ENCODE data around the gene AK8. TPM values are rescaled to one million over a fixed set of nuclear protein-coding genes. Genes with fewer than 3 reads are reported as not detected.

Gene AK8
- polyA plus RNA-seq, 3 donors = 0.08 TPM; not detected in 2

DNA sequence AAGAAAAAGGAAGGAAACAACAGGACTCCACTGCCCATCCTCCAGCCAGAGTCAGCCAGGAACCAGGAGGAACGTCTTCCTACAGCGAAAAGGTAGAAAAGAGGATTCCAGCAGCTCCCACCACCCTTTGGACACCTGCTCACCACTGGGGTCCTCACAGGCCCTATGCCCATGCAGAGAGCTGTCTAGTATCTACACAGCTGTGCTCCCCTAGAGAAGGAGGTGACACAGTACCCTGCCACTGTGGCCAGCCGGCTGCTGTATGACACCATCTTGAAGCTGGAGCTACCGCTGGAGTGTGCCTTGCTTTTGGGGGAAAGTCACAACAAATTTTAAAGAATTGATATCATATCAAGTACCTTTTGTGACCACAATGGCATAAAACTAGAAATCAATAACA, 115.2 kb downstream of the AK8 start:
- Histone ChIP-seq H4K20me1 (ENCODE audit: insufficient read depth, low read length) (no peaks in the 10 kb centered on the region), H3K27ac (ENCODE audit: low read depth in 1 of 2, low read length in 2 of 2) (no peak overlapping the region), H2AFZ (ENCODE audit: insufficient read depth, low read depth, low read length, poor library complexity, severe bottlenecking) (no peak overlapping the region), H3K4me2 (replicated peaks; ENCODE audit: extremely low read depth, low read length, poor library complexity, severe bottlenecking) (no peak overlapping the region), H3K4me3 (replicated peaks in 1 of 3; ENCODE audit: low read depth in 2 of 3, low read length in 3 of 3) (no peak overlapping the region), H3K27me3 (ENCODE audit: control insufficient read depth in 2 of 2, insufficient read depth in 2 of 2, low read length in 2 of 2) (no peaks in the 10 kb centered on the region), H3K4me1 (ENCODE audit: control insufficient read depth in 1 of 2, insufficient read depth in 2 of 2, low read length in 2 of 2) (no peaks in the 10 kb centered on the region), H3K36me3 (replicated peaks in 1 of 2; ENCODE audit: control insufficient read depth in 1 of 2, insufficient read depth in 2 of 2, low read length in 2 of 2) (no peaks in the 10 kb centered on the region), H3K79me2 (ENCODE audit: insufficient read depth, low read length) (no peaks in the 10 kb centered on the region), H3K9me3 (replicated peaks in 1 of 2; ENCODE audit: control insufficient read depth in 1 of 2, insufficient read depth in 1 of 2, low read length in 2 of 2) (no peaks in the 10 kb centered on the region), H3K9ac (ENCODE audit: insufficient read depth, low read length, poor library complexity, severe bottlenecking) (no peak overlapping the region)
- H3K9me3 Mint-ChIP-seq = peaks cover 0 to 3% (median 0%) of the 10 kb centered on the region in 7 donors
- peaks cover 4 to 15% (median 6%) of the 10 kb centered on the region in 3 donors for H3K27me3 Mint-ChIP-seq (ENCODE audit: low read depth in 3 of 3)
- H3K4me3 Mint-ChIP-seq = no peak overlapping the region
- 90% methylated on average over 2 of the region's 4 CpGs for WGBS (ENCODE audit: insufficient coverage)
- no peak for DNase-seq
- intact Hi-C loops (cut with micrococcal nuclease) = no loop called here
- H3K36me3 Mint-ChIP-seq = no peaks in the 10 kb centered on the region
- TF ChIP-seq, protein P1, sequence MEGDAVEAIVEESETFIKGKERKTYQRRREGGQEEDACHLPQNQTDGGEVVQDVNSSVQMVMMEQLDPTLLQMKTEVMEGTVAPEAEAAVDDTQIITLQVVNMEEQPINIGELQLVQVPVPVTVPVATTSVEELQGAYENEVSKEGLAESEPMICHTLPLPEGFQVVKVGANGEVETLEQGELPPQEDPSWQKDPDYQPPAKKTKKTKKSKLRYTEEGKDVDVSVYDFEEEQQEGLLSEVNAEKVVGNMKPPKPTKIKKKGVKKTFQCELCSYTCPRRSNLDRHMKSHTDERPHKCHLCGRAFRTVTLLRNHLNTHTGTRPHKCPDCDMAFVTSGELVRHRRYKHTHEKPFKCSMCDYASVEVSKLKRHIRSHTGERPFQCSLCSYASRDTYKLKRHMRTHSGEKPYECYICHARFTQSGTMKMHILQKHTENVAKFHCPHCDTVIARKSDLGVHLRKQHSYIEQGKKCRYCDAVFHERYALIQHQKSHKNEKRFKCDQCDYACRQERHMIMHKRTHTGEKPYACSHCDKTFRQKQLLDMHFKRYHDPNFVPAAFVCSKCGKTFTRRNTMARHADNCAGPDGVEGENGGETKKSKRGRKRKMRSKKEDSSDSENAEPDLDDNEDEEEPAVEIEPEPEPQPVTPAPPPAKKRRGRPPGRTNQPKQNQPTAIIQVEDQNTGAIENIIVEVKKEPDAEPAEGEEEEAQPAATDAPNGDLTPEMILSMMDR (IDR thresholded peaks at IDR 0.05) = no peak
- no peaks in the 10 kb centered on the region for H3K4me1 Mint-ChIP-seq
- H3K27ac Mint-ChIP-seq = no peak overlapping the region

DNA sequence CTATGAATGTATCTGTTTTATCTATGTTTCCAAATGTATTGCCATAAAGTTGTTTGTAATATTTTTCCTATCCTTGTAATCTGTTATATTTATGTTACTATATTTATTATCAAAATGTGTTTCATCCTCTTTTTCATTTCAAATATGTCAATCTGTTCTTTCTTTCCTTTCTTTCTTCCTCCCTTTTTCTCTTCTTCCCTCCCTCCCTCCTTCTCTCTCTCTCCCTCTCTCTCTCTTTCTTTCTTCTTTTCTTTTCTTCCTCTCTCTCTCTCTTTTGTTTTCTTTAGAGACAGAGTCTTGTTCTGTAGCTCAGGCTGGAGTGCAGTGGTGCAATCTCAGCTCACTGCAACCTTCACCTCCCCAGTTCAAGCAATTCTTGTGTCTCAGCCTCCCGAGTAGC, 116.5 kb downstream of the AK8 start:
- H3K27me3 Mint-ChIP-seq (ENCODE audit: low read depth in 3 of 3) = peaks cover 4 to 14% (median 6%) of the 10 kb centered on the region in 3 donors
- no peaks in the 10 kb centered on the region for H3K36me3 ChIP-seq (replicated peaks in 1 of 2; ENCODE audit: control insufficient read depth in 1 of 2, insufficient read depth in 2 of 2, low read length in 2 of 2)
- no peak for DNase-seq
- TF ChIP-seq, protein P1 (IDR thresholded peaks at IDR 0.05) = no peak
- no peaks in the 10 kb centered on the region for H3K36me3 Mint-ChIP-seq
- H2AFZ ChIP-seq (ENCODE audit: insufficient read depth, low read depth, low read length, poor library complexity, severe bottlenecking) = no peak overlapping the region
- intact Hi-C loops (cut with micrococcal nuclease) = no loop called here
- no peaks in the 10 kb centered on the region for H3K9me3 ChIP-seq (replicated peaks in 1 of 2; ENCODE audit: control insufficient read depth in 1 of 2, insufficient read depth in 1 of 2, low read length in 2 of 2)
- no peak overlapping the region for H3K4me3 ChIP-seq (replicated peaks in 1 of 3; ENCODE audit: low read depth in 2 of 3, low read length in 3 of 3)
- peak overlapping the region in 1 of 7 donors; percentile 31 for H3K27ac Mint-ChIP-seq
- H3K4me2 ChIP-seq (replicated peaks; ENCODE audit: extremely low read depth, low read length, poor library complexity, severe bottlenecking) = no peak overlapping the region
- no peak overlapping the region for H3K9ac ChIP-seq (ENCODE audit: insufficient read depth, low read length, poor library complexity, severe bottlenecking)
- no peaks in the 10 kb centered on the region for H3K27me3 ChIP-seq (ENCODE audit: control insufficient read depth in 2 of 2, insufficient read depth in 2 of 2, low read length in 2 of 2)
- H3K27ac ChIP-seq (ENCODE audit: low read depth in 1 of 2, low read length in 2 of 2) = no peak overlapping the region
- no peak overlapping the region for H3K4me3 Mint-ChIP-seq
- no peaks in the 10 kb centered on the region for H3K79me2 ChIP-seq (ENCODE audit: insufficient read depth, low read length)
- no CpG with 5 or more reads among the region's 1 CpG for WGBS (ENCODE audit: insufficient coverage)
- peaks cover 0 to 3% (median 0%) of the 10 kb centered on the region in 7 donors for H3K9me3 Mint-ChIP-seq
- H4K20me1 ChIP-seq (ENCODE audit: insufficient read depth, low read length) = no peaks in the 10 kb centered on the region
- H3K4me1 Mint-ChIP-seq = no peaks in the 10 kb centered on the region
- no peaks in the 10 kb centered on the region for H3K4me1 ChIP-seq (ENCODE audit: control insufficient read depth in 1 of 2, insufficient read depth in 2 of 2, low read length in 2 of 2)
